KOPT-K1 (cell line): ENCODE measurements around the gene RGPD8.
"Not testable (repeated sequence)": the region's sequence is repeated elsewhere in the genome, so short reads cannot be mapped to it uniquely, and the experiment has no call there.

Source experiments
- H3K27ac ChIP-seq: fragments of 200-600 bp; sonication (generic); 2 replicates; pipeline ENCODE4 v1.5.1; 2016; ENCODE audit warnings: antibody characterized with exemption, mild to moderate bottlenecking, low read depth, low read length; ENCODE audit not compliant: poor library complexity, severe bottlenecking
- H3K36me3 ChIP-seq: fragments of 200-600 bp; sonication (generic); 2 replicates; pipeline ENCODE4 v1.5.1; 2017; ENCODE audit warnings: antibody characterized with exemption, mild to moderate bottlenecking, low read length, moderate library complexity; ENCODE audit not compliant: insufficient read depth
- H3K9me3 ChIP-seq: fragments of 200-600 bp; sonication (generic); 2 replicates; pipeline ENCODE4 v1.5.1; 2017; ENCODE audit warnings: antibody characterized with exemption, low read length, mild to moderate bottlenecking; ENCODE audit not compliant: insufficient read depth, poor library complexity, severe bottlenecking

RGPD8 gene

GRCh38 chr2:112433480-112433879, at the start of gene RGPD8:
Gene RGPD8, minus strand, starts transcription at chr2:112433645. Its CDS starts 192 bp downstream, at chr2:112433453.
- H3K27ac ChIP-seq = peak within 1 kb of the TSS; percentile 53
- not testable (repeated sequence) for H3K36me3 ChIP-seq, H3K9me3 ChIP-seq

- peak overlapping the region; percentile 75 for H3K27ac ChIP-seq
- H3K36me3 ChIP-seq = peaks cover 28% of the 10 kb centered on the region
- H3K9me3 ChIP-seq = no peaks in the 10 kb centered on the region
These were observed 49.6 kb upstream of the RGPD8 start for GRCh38 chr2:112483042-112483473.

GRCh38 chr2:112482309-112483041, 49.0 kb upstream of the RGPD8 start:
- Histone ChIP-seq H3K27ac (peak overlapping the region; percentile 75), H3K36me3 (peaks cover 22% of the 10 kb centered on the region), H3K9me3 (no peaks in the 10 kb centered on the region)

- peak within 1 kb of the TSS; percentile 75 for H3K27ac ChIP-seq
- no peaks in the 10 kb centered on the region for H3K9me3 ChIP-seq
- H3K36me3 ChIP-seq = peaks cover 15% of the 10 kb centered on the region
These were observed 48.2 kb upstream of the RGPD8 start, which contains the start of gene TTL for GRCh38 chr2:112481528-112482233. Gene TTL, plus strand, starts transcription at chr2:112482156. Its CDS starts 189 bp downstream, at chr2:112482345.

GRCh38 chr2:112481050-112481527, 47.6 kb upstream of the RGPD8 start:
- Histone ChIP-seq H3K27ac (peak overlapping the region; percentile 71), H3K36me3 (peaks cover 9% of the 10 kb centered on the region), H3K9me3 (no peaks in the 10 kb centered on the region)

GRCh38 chr2:112480530-112481049, 47.1 kb upstream of the RGPD8 start:
- Histone ChIP-seq H3K27ac (peak overlapping the region; percentile 71), H3K9me3 (no peaks in the 10 kb centered on the region), H3K36me3 (peaks cover 4% of the 10 kb centered on the region)

GRCh38 chr2:112476434-112476833, 43.0 kb upstream of the RGPD8 start:
- no peaks in the 10 kb centered on the region for H3K9me3 ChIP-seq
- H3K36me3 ChIP-seq = no peaks in the 10 kb centered on the region
- no peak overlapping the region for H3K27ac ChIP-seq

- no peak overlapping the region for H3K27ac ChIP-seq
- H3K36me3 ChIP-seq = no peaks in the 10 kb centered on the region
- no peaks in the 10 kb centered on the region for H3K9me3 ChIP-seq
These were observed 41.5 kb upstream of the RGPD8 start for GRCh38 chr2:112474844-112475486.

GRCh38 chr2:112472547-112473263, 39.3 kb upstream of the RGPD8 start:
- H3K36me3 ChIP-seq = no peaks in the 10 kb centered on the region
- H3K27ac ChIP-seq = no peak overlapping the region

GRCh38 chr2:112465382-112465781, 31.9 kb upstream of the RGPD8 start:
- Histone ChIP-seq H3K9me3 (no peaks in the 10 kb centered on the region), H3K27ac (no peak overlapping the region), H3K36me3 (no peaks in the 10 kb centered on the region)

More at GRCh38 chr2:112472547-112473263, 39.3 kb upstream of the RGPD8 start:
- no peaks in the 10 kb centered on the region for H3K9me3 ChIP-seq

- Histone ChIP-seq H3K36me3 (no peaks in the 10 kb centered on the region), H3K27ac (no peak overlapping the region), H3K9me3 (no peaks in the 10 kb centered on the region)
These were observed 29.8 kb upstream of the RGPD8 start for GRCh38 chr2:112463256-112463655.

GRCh38 chr2:112462178-112462577, 28.7 kb upstream of the RGPD8 start:
- Histone ChIP-seq H3K27ac (no peak overlapping the region), H3K9me3 (no peaks in the 10 kb centered on the region), H3K36me3 (no peaks in the 10 kb centered on the region)

- Histone ChIP-seq H3K9me3 (no peaks in the 10 kb centered on the region), H3K27ac (no peak overlapping the region), H3K36me3 (no peaks in the 10 kb centered on the region)
These were observed 25.9 kb upstream of the RGPD8 start for GRCh38 chr2:112459372-112459771.

GRCh38 chr2:112454586-112454985, 21.1 kb upstream of the RGPD8 start:
- Histone ChIP-seq H3K27ac (no peak overlapping the region), H3K9me3 (peaks cover 11% of the 10 kb centered on the region), H3K36me3 (no peaks in the 10 kb centered on the region)
